UCSD-AML1 (cell line): ENCODE results near the gene ADD1.
A peak's percentile ranks its signal among the peaks of the same experiment; 100 is the strongest.

Experiments
- DNase-seq: peaks from one replicate; lab custom pipeline; 2025; ENCODE audit not compliant: unreplicated experiment; lab: John Stamatoyannopoulos, UW

ADD1 gene

GRCh38 chr4:2834001-2834921, 9.4 kb upstream of the ADD1 start:
- no peak for DNase-seq

- DNase-seq, result no peak
These were observed 7.7 kb upstream of the ADD1 start for GRCh38 chr4:2835978-2836377.

- no peak for DNase-seq
These were observed 7.2 kb upstream of the ADD1 start for GRCh38 chr4:2836391-2836859.

GRCh38 chr4:2837110-2837903, 6.3 kb upstream of the ADD1 start:
- DNase-seq, result no peak

GRCh38 chr4:2837904-2838496, 5.6 kb upstream of the ADD1 start:
- peak; percentile 66 for DNase-seq

- no peak for DNase-seq
These were observed 4.6 kb upstream of the ADD1 start for GRCh38 chr4:2839060-2839459.

- no peak for DNase-seq
These were observed 869 bp upstream of the ADD1 start for GRCh38 chr4:2842687-2843262.

DNA sequence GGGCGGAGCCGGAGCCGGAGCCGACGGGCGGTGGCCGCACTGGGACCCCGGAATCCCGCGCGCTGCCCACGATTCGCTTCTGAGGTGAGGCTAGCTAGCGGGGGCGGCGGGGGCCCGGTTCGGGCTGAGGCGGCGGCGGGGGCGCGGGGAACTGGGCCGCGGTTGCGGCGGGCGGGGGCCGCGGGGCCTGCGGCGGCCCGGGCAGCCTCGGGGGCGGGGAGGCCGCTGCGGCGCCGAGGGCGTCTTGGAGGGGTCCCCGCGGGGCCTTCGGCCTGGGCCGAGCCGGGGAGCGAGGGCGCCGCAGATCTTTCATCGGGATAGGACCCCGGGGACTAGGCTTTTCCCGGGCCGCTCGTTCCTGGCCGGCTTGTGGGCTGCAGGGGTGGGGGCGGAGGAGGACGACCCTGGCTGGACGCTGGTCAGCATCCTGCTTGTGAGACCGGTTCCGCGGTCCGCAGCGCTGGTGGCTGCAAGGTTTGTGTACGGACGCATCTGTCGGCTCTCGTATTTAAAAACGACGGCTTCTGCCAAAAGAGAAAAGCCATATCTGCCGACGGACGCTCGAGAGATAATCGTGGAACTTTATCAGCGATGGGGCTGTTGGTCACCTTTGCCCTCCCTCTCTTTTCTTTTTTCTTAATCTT, 419 bp downstream of the ADD1 start:
- DNase-seq, result no peak

GRCh38 chr4:2846172-2846571, 2.5 kb downstream of the ADD1 start:
- no peak for DNase-seq

DNA sequence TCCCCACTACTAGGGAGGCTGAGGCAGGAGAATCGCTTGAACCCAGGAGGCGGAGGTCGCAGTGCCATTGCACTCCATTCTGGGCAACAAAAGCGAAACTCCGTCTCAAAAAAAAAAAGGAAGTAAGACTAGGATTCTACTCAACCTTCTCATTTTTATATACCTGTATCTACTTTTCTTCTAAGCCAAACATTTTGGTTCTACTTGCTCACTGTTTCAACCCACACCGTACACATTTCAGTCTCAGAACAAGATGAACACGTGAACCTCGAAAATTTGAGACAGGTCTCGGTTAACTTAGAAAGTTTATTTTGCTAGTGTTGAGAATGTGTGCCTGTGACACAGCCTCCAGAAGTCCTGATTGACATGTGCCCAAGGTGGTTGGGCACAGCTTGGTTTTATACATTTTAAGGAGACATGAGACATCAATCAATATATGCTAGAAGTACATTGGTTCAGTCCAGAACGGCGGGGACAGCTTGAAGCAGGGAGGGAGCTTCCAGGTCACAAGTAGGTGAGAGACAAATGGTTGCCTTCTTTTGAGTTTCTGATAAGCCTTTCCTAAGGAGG, 3.7 kb downstream of the ADD1 start:
- no peak for DNase-seq

GRCh38 chr4:2848449-2848848, 4.8 kb downstream of the ADD1 start:
- DNase-seq, result no peak

GRCh38 chr4:2849267-2850152, 5.9 kb downstream of the ADD1 start:
- DNase-seq, result no peak

- DNase-seq, result no peak
These were observed 7.5 kb downstream of the ADD1 start for GRCh38 chr4:2850966-2851798.

GRCh38 chr4:2852481-2852921, 8.9 kb downstream of the ADD1 start:
- peak; percentile 51 for DNase-seq

- no peak for DNase-seq
These were observed 11.9 kb downstream of the ADD1 start for GRCh38 chr4:2855584-2855983.

GRCh38 chr4:2856266-2856665, 12.6 kb downstream of the ADD1 start:
- no peak for DNase-seq

DNA sequence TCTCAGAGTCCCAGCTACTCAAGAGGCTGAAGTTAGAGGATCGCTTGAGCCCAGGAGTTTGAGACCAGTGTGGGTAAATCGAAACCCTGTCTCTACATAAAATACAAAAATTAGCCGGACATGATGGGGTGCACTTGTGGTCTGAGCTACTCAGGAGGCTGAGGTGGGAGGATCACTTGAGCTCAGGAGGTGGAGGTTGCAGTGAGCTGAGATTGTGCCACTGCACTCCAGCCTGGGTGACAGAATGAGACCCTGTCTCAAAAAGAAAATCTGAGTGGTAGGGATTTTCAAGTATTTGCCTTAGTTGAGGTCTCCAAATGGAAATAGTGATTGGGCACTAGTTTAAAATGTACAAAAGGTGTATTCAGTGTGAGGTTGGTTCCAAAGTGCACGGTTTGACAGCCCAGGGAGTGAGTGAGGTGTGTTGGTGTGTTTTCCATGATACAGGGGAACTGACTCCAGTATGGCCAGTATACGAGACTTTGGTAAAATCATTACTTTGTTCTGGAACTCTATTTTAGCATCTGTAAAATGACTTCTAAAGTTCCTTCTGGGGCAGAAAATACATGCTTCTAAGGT, 13.8 kb downstream of the ADD1 start:
- no peak for DNase-seq
